NCI-H2196 (cell line): Measurements from ENCODE around the gene REXO1.
A peak's percentile ranks its signal among the peaks of the same experiment; 100 is the strongest.
"Not testable (repeated sequence)": the region's sequence is repeated elsewhere in the genome, so short reads cannot be mapped to it uniquely, and the experiment has no call there.

Experiments
- DNase-seq: peaks from one replicate; lab custom pipeline; 2025; ENCODE audit not compliant: unreplicated experiment; lab: John Stamatoyannopoulos, UW

Gene REXO1

GRCh38 chr19:1848399-1849131 lies at the start of gene REXO1:
REXO1 (minus strand) TSS chr19:1848483; CDS start chr19:1848358, 125 bp downstream.
- DNase-seq: peak; percentile 98

GRCh38 chr19:1896508-1896907 lies 48.2 kb upstream of the REXO1 start:
- DNase-seq: no peak

GRCh38 chr19:1893791-1894190 lies 45.5 kb upstream of the REXO1 start:
- DNase-seq: no peak

GRCh38 chr19:1889907-1890306 lies 41.6 kb upstream of the REXO1 start:
- no peak for DNase-seq

- DNase-seq: no peak
Measured at GRCh38 chr19:1888385-1888784, 40.1 kb upstream of the REXO1 start.

- not testable (repeated sequence) for DNase-seq
Measured at GRCh38 chr19:1886360-1886759, 38.1 kb upstream of the REXO1 start.

GRCh38 chr19:1885398-1886119 lies 37.3 kb upstream of the REXO1 start, which contains the start of gene ABHD17A:
ABHD17A (minus strand) TSS chr19:1885496; CDS start chr19:1881566, 3,930 bp downstream.
- DNase-seq: peak; percentile 97

- DNase-seq: no peak
Measured at GRCh38 chr19:1884719-1885334, 36.5 kb upstream of the REXO1 start.

- no peak for DNase-seq
Measured at GRCh38 chr19:1884291-1884718, 36.0 kb upstream of the REXO1 start.

- DNase-seq: no peak
Measured at GRCh38 chr19:1883784-1884183, 35.5 kb upstream of the REXO1 start.

GRCh38 chr19:1882786-1883692 lies 34.8 kb upstream of the REXO1 start:
- no peak for DNase-seq

GRCh38 chr19:1882089-1882785 lies 34.0 kb upstream of the REXO1 start:
- DNase-seq: no peak

GRCh38 chr19:1881393-1882088 lies 33.3 kb upstream of the REXO1 start:
- DNase-seq: not testable (repeated sequence)

GRCh38 chr19:1880611-1881392 lies 32.5 kb upstream of the REXO1 start:
- no peak for DNase-seq

- not testable (repeated sequence) for DNase-seq
Measured at GRCh38 chr19:1879982-1880381, 31.7 kb upstream of the REXO1 start.

- DNase-seq: not testable (repeated sequence)
Measured at GRCh38 chr19:1878583-1878982, 30.3 kb upstream of the REXO1 start.

- not testable (repeated sequence) for DNase-seq
Measured at GRCh38 chr19:1877280-1877660, 29.0 kb upstream of the REXO1 start.

GRCh38 chr19:1876496-1877279 lies 28.4 kb upstream of the REXO1 start:
- DNase-seq: not testable (repeated sequence)
